LNCaP clone FGC (cell line): ENCODE data around the gene TMEM167A.

Experiments
- DNase-seq: peaks from one replicate; pipeline ENCODE4 v3.0.0-alpha.2; 2011; ENCODE audit warnings: low read depth
- H3K4me3 ChIP-seq: 2 replicates; pipeline ENCODE4 v1.5.1; 2011; ENCODE audit warnings: mild to moderate bottlenecking, low read depth, low read length, control low read depth
- TF ChIP-seq, protein P1 (sequence below): IDR thresholded peaks from 2 replicates; pipeline ENCODE4 v1.5.1; 2012; ENCODE audit warnings: mild to moderate bottlenecking; ENCODE audit not compliant: control insufficient read depth, insufficient read depth; ENCODE audit errors: extremely low read depth

Gene TMEM167A

DNA sequence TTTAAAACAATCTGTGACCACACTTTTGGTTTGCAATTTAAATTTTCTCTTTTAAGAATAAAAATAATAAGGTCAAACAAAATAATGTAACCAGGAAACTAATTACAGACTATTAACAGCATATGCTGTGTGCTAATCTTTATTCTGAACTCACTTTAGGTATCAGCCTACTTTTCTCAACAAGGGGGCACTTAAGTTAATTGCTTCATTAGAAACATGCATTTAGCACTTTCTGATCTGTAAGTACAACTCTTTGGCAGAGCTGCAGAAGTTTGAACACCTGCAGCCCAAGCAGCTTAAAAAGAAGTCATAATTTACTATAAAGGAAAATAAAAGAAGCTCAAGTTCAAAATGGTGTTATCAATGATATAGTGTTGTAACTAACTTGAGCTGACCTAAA, 21.8 kb upstream of the TMEM167A start:
- TF ChIP-seq, protein P1, sequence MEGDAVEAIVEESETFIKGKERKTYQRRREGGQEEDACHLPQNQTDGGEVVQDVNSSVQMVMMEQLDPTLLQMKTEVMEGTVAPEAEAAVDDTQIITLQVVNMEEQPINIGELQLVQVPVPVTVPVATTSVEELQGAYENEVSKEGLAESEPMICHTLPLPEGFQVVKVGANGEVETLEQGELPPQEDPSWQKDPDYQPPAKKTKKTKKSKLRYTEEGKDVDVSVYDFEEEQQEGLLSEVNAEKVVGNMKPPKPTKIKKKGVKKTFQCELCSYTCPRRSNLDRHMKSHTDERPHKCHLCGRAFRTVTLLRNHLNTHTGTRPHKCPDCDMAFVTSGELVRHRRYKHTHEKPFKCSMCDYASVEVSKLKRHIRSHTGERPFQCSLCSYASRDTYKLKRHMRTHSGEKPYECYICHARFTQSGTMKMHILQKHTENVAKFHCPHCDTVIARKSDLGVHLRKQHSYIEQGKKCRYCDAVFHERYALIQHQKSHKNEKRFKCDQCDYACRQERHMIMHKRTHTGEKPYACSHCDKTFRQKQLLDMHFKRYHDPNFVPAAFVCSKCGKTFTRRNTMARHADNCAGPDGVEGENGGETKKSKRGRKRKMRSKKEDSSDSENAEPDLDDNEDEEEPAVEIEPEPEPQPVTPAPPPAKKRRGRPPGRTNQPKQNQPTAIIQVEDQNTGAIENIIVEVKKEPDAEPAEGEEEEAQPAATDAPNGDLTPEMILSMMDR = no peak
- DNase-seq = no peak
- H3K4me3 ChIP-seq = no peak overlapping the region

DNA sequence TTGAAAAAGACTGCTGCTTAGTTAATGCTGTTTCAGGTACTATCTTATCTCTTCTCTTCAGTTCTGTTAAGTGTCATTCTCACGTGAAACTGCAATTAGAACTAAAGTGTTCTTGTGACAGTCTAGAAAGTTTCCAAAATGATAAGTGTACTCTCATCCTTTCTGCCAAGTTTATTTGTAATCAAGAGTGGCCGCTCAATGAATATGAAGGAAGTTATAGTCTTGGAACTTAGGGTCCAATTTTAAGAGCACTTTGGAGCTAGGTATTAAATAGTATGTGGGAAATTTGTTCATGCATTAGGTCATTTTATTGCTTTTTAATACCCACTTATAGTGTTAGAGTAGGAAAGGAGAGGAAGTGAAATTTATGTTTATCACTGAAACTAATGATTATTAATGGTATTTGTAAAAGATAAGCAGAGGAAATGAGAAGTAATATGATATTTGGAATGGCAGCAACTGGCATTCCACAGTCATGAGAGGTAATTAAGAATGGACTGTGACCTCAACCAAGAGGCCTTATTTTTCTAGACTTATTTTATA, 20.6 kb upstream of the TMEM167A start:
- DNase-seq = no peak
- TF ChIP-seq, protein P1 = no peak
- H3K4me3 ChIP-seq = no peak overlapping the region

GRCh38 chr5:83096660-83097339, 19.6 kb upstream of the TMEM167A start:
- TF ChIP-seq, protein P1 = no peak
- no peak overlapping the region for H3K4me3 ChIP-seq
- DNase-seq = no peak

- DNase-seq = no peak
- no peak overlapping the region for H3K4me3 ChIP-seq
- TF ChIP-seq, protein P1 = no peak
Observed at GRCh38 chr5:83095957-83096539, 18.9 kb upstream of the TMEM167A start.

- no peak for DNase-seq
- no peak overlapping the region for H3K4me3 ChIP-seq
- TF ChIP-seq, protein P1 = no peak
Observed at GRCh38 chr5:83095163-83095956, 18.2 kb upstream of the TMEM167A start.

DNA sequence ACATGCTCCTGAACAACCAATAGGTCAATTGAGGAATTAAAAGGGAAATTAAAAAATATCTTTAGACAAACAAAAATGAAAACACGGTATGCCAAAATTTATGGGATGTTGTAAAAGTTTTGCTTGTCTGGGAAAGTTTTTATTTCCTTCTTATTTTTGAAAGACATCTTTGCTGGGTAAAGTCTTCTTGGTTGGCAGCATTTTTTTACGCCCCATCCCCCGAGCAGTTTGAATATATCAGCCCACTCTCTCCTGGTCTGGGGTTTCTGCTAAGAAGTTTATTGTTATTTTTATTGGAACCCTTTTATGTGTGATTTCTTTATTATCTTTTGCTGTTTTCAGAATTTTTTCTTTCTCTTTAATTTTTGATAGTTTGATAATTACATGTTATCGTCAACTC, 16.5 kb upstream of the TMEM167A start:
- no peak for DNase-seq
- TF ChIP-seq, protein P1 = no peak
- no peak overlapping the region for H3K4me3 ChIP-seq
